Activated CD4-positive, alpha-beta T cell treated with anti-CD3 and anti-CD28 coated beads, Interleukin-2, amount 50 U/mL, for 48 hours (primary cell): Measurements from ENCODE around the gene IL25.
"Not testable (repeated sequence)": the region's sequence is repeated elsewhere in the genome, so short reads cannot be mapped to it uniquely, and the experiment has no call there.

Source experiments
- DNase-seq, 2 experiments: peaks; one replicate each; pipeline ENCODE4 v3.0.0-alpha.2; 2020

IL25 gene

GRCh38 chr14:23372509-23372908, at the start of gene IL25:
TSS of gene IL25 (plus strand) at chr14:23372809.
- no peak for DNase-seq

GRCh38 chr14:23323838-23324454, 48.7 kb upstream of the IL25 start:
- no peak for DNase-seq

- no peak for DNase-seq
Observed at GRCh38 chr14:23324455-23324846, 48.2 kb upstream of the IL25 start.

- no peak for DNase-seq
Observed at GRCh38 chr14:23324993-23325392, 47.6 kb upstream of the IL25 start.

- not testable (repeated sequence) for DNase-seq
Observed at GRCh38 chr14:23325746-23326145, 46.9 kb upstream of the IL25 start.

GRCh38 chr14:23326491-23327332, 45.9 kb upstream of the IL25 start:
- no peak for DNase-seq

GRCh38 chr14:23327947-23328744, 44.5 kb upstream of the IL25 start:
- DNase-seq: peak; percentile 69 to 74

- DNase-seq: no peak
Observed at GRCh38 chr14:23335623-23336022, 37.0 kb upstream of the IL25 start.

GRCh38 chr14:23339506-23340268, 32.9 kb upstream of the IL25 start:
- no peak for DNase-seq

GRCh38 chr14:23344481-23344880, 28.1 kb upstream of the IL25 start:
- no peak for DNase-seq

GRCh38 chr14:23345987-23346692, 26.5 kb upstream of the IL25 start:
- DNase-seq: no peak

- no peak for DNase-seq
Observed at GRCh38 chr14:23346693-23347405, 25.8 kb upstream of the IL25 start.

GRCh38 chr14:23347406-23348296, 25.0 kb upstream of the IL25 start:
- DNase-seq: no peak

- no peak for DNase-seq
Observed at GRCh38 chr14:23348297-23348655, 24.3 kb upstream of the IL25 start.

- DNase-seq: no peak
Observed at GRCh38 chr14:23349156-23349845, 23.3 kb upstream of the IL25 start.

- DNase-seq: no peak
Observed at GRCh38 chr14:23351681-23352505, 20.7 kb upstream of the IL25 start.

GRCh38 chr14:23352506-23353432, 19.8 kb upstream of the IL25 start, which contains the start of gene SLC22A17:
TSS of gene SLC22A17 (minus strand) at chr14:23352887.
- DNase-seq: peak; percentile 57 to 65

- DNase-seq: no peak
Observed at GRCh38 chr14:23353433-23353780, 19.2 kb upstream of the IL25 start.
